RPMI8226 (cell line): ENCODE results near the gene TANGO2.

Experiments
- DNase-seq: peaks from one replicate; pipeline ENCODE4 v3.0.0-alpha.2; 2015

The TANGO2 gene, protein sequence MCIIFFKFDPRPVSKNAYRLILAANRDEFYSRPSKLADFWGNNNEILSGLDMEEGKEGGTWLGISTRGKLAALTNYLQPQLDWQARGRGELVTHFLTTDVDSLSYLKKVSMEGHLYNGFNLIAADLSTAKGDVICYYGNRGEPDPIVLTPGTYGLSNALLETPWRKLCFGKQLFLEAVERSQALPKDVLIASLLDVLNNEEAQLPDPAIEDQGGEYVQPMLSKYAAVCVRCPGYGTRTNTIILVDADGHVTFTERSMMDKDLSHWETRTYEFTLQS

GRCh38 chr22:20020533-20021195, at the start of gene TANGO2:
Gene TANGO2 (plus strand): TSS chr22:20021110. CDS start chr22:20036799, 15,689 bp downstream.
- DNase-seq = peak; percentile 83

DNA sequence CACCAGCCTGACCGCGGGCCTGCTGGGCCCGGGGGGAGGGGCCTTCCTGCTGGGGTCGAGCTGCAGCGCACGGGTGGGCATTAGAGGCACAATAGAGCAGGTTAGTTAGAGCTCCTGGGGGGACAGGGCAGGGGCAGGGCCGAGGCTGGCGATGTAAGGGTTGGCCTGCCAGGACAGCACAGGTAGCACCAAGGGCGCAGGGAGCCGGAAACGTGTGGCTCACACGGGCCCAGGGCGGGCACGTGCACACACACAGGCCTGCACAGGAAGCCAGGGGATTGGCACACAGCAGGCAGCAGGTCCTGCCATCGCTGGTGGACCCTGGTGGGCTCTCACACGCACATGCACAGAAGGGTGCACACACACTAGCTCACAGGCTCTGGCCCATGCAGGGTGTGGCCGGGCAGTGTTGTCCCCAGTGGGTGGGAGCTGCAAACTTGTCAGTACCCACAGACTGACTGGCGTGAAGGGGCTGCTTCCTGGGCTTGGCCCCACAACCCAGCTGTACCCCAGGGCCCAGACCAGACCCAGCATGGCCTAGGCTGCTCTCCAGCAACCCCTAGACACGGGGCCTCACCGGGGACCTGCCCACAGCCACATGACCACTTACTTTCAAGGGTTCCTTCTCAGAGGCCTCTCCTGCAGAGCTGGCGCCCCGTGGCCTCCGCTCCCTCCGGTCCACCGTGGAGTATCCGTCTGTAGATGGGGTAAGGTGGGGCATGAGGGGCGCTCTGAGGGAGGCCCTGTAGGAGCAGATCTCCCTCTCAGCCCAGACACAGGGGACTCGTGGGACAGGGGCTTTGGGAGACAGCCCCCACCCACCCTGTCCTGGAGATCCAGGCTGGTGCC, 49.4 kb upstream of the TANGO2 start:
- no peak for DNase-seq

- no peak for DNase-seq
These were observed 48.7 kb upstream of the TANGO2 start for GRCh38 chr22:19972251-19972650.

DNA sequence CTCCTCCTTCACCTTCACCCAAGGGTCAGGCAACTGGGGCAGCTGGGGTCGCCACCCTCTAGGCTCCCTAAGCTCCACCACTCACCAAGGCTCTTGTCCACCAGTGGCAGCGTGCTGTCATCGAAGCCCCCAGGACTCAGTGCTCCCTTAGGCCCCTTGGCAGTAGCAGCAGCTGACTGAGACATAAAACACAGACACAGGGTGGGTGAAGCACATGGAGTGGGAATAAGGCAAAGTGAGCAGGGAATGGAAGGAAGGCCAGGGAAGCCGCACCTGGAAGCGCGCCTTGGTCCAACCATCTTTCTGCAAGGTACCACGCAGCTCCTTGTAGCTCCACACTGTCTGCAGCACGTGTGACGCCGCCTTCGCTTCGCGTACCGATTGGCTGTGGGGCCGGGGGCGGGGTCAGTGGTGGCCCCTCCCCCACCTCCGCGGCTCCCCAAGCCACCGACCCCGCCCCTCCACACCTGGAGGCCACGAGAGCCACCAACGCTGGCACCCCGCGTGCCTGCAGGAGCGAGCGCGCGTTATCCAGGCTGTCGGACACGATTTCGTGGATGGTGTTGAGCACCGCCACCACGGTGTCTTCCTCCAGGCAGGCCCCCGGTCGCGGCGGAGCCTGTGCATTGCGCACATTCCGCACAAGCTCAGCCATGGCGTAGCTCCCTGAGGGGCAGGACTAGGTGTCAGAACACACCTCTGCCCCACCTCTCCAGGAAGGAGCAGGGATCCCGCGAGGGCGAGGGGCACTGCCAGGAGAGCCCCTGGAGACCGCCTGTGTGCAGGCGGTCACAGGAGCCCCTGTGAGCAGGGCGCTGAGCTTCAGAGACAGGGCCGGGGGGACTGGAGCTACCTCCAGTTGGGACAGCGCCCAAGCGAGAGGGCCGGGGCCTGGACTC, 48.0 kb upstream of the TANGO2 start:
- no peak for DNase-seq

DNA sequence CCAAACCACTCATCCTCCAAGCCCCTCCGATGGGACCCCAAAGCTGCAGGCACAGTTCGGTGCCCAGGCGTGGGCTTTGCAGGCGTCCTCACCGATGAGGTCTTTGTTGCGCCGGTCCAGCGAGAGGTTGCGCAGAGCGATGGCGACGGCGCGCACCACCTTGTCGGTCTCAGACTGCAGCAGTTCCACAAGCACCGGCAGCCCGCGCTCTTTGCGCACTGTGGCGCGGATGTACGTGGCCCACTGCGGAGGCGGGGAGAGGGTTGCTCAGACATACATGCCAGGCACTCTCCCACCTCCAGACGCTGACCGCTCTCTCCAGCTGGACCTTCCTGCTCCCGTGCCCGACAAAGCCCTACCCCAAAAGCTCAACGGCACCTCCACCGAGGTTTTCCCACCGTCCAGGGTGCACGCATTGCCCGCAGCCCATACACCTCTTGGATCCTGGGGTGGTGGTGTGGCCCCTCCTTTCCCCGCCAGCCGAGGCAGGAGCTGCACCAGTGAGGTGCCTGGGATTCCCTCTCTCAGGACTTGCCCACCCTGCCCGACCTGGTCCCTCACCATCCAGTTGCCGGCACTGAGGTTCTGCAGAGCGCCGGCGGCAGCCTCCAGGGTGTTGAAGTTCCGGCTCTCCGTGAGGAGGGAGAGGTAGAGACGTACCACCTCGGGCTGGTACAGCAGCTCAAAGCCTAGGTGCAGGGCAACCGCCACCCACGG, 47.2 kb upstream of the TANGO2 start:
- DNase-seq = no peak

DNA sequence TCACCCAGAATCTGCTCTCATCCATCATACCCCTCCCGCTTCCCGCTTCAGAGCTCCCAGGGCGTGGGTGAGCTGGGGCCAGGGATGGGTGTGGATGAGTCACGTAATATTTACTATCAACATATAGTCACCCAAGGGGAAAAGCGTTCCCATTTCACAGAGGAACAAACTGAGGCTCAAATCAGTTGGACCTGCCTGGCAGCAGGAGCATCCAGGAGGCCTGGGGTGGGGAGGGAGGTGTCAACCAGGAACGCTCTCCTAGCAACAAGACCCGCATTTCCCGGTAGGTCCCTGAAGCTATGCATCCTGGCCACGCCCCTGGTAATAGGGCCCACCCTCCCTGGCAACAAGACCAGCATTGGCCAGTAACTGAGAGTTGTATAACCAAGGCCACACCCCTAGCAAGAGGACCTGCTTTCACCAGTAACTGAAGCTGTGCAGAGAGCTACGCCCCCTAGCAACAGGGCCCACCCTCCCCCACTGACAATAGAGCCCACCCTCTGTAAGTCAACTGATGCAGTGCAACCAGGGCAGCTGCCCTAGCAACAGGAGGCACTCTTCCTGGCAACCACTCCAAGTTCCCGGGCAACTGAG, 46.5 kb upstream of the TANGO2 start:
- no peak for DNase-seq

- DNase-seq = no peak
These were observed 45.8 kb upstream of the TANGO2 start for GRCh38 chr22:19974935-19975706.

- DNase-seq = no peak
These were observed 45.2 kb upstream of the TANGO2 start for GRCh38 chr22:19975707-19976035.

- no peak for DNase-seq
These were observed 44.2 kb upstream of the TANGO2 start for GRCh38 chr22:19976671-19977070.

DNA sequence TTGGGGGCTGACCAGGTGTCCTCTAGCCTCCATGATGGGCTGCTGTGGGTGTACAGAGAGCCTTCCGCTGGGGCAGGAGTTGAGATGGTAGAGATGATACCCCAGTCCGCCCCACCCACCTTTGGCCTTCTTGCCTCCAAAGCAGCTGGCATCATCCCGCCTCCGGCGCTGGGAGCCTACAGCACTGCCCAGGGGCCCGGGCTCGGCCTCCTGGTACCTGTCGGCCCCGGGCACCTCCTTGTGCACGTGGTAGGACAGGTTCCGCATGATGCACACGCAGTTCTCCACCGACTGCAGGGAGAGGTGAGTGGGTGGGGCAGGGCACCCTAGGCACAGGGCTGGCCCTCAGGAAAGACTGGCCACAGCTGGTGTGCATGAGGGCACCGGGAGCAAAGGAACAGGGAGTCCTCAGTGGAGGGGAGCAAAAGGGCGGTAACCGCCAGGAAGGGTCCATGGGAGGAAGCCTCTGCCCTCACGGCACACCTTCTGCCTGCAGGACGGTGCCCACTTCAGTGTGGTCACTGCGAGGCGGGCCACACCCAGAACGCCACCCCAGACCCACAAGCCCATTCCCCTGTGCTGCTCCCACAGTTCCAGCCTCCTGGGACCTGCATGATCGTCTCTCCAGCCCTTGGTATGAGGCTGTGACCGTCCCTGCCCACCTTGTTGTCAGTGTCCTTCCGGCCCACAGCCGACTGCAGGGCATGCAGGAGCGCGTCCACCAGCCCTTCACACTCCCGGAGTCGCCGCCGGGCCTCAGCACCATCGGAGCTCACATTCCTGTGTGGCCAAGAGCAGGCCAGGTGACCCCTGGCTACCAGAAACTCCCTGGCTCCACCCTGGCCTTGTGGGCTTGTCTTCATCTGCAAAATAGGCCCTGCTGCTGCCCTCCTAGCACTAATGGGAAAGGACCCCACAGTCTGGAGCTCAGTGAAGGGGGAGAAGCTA, 43.3 kb upstream of the TANGO2 start:
- DNase-seq = no peak

DNA sequence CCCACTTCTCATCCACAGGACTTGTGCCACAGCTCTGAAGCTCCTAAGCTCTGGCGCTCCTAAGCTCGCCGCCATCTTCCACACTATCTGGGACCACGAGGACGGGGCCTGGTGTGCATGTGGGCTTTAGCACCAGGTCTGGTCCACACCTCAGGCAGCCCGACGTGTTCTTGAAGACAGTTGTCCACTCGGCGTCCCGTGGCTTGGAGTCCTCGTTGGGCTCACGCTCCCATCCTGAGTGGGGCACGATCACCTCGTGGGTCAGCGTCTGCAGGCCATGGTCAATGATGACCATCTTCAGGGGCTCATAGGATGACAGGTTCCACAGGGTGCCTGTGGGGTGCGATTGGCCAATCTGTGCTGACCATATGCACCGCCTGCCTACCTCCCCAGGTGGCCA, 42.2 kb upstream of the TANGO2 start:
- no peak for DNase-seq

GRCh38 chr22:19979712-19980493, 41.0 kb upstream of the TANGO2 start:
- no peak for DNase-seq

- DNase-seq = no peak
These were observed 40.1 kb upstream of the TANGO2 start for GRCh38 chr22:19980766-19981165.

GRCh38 chr22:19981171-19981960, 39.5 kb upstream of the TANGO2 start:
- DNase-seq = no peak

DNA sequence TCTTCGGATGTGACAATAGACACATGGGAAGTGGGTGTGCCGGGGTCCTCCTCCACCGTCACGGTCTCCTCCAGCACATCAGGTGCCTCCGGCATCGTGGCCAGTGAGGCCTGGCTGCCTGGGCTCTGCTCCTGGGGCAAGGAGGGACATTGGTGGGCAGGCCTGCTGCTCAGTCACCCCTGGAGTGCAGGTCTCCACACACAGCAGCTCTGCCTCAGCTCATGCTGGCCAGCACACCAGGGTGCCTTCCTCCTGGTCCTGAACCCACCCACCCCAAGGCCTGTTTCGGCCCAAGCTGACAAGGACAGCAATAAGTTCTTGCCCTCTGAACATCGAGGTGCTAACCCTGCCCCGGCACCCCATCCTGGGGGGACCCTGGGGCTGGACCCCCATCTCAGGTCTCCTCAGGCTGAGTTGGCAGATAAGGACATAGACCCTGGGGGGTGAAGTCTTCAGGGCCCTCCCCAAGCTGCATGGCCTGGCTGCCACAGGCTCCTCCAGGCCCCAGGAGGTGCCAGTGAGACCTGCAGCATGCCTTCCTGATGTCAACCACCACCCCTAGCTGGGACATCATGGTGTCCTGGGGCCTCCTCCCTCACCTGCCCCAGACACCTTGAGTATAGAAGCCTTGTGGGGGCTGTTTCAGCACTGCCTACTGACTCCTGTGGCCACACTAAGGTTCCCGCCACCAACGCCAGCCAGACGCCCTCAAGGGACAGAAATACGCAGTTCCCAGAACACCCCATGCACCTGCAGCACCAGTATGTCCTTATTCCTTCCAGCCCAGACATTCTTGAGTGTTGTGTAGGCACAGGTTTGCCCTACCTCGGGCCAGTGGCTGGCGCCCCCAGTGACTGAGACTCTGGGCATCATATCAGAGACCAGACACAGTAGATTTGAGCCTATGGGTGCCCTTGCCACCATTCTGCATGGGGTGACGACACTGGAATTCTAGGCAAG, 38.7 kb upstream of the TANGO2 start:
- DNase-seq = no peak

DNA sequence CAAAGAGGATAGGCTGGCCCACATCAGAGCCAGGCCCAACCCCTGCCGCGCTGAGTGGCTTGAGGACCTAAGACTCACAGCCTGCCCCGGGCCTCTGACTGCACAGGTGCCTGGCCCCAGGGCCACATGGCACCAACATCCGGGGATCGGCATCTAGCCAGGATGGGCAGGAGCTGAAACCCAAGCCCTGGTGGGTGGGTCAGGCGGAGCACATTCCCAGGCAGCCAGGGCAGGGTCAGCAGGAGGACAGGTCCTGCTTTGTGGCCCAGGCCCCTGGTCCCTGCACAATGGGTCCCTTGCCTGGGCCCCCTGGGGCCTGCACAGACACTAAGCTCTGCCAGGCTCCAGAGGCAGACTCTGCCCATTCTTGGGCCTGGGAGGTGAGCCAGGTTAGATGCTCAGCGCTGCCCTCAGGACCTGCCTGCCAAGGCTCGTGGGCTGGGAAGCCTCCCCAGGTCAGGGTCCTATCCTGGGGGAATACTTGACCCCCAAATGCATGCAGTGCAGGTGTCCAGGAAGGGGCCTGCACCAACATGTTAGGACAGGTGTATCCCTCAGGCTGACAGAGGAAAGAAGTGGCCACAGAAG, 37.8 kb upstream of the TANGO2 start:
- no peak for DNase-seq
